ENCODE data around the gene ZEB2.

The ZEB2 gene

DNA sequence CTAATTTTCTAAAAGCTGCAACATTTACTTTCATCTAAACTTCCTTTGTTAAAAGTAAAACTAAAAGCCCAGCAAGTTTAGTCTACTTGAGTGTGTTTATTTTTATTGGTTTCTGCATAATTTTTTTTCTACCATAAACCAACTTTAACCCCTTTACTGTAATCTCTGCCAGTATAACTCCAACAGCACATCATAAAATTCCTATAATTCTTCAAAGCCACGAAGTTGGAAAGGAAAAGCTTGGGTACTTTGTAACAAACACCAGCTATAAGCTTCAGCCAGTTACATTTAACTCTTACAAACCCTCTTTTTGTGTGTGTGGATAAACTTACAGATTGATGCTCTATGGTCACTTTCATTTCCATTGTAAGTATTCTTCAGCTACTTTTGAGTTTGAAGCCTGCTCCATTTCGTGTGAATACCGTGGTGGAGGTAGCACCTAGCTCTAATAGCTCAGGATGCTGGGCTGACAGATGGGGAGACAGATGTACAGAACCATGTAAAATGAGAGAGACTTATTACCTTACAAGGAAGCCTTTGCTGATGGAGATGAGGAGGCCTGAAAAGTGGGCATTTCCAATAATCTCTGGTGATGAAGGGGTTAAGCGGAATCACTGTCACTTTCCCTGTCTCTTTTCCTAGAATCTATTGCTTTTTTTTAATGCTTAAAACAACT lies 42.5 kb downstream of the ZEB2 start:
- no peaks in the 10 kb centered on the region for H3K9me3 Mint-ChIP-seq
- no peak overlapping the region for H3K27ac Mint-ChIP-seq
- H3K27me3 Mint-ChIP-seq, result no peaks in the 10 kb centered on the region
- H3K36me3 Mint-ChIP-seq, result peaks cover 13% of the 10 kb centered on the region
- no peak overlapping the region for H3K4me3 Mint-ChIP-seq
- peaks cover 50% of the 10 kb centered on the region for H3K4me1 Mint-ChIP-seq
- no peak for ATAC-seq

DNA sequence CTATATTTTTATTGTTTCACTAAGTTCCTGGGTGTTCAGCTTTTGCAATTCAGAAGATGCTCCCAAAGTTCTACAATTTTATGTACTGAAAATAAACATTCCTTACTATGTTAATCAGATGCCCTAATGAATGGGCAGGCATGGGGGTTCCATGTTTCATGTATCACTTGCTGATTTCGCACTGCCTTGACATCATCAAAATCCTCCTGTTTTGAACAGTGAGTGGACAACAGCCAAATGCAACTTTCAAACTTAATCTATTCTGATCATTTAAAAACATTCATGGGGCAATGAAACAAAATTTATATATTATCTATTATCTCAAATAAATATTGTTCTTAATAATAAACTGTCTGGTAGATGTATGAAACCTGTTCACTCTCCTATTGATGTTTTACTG lies 43.2 kb downstream of the ZEB2 start:
- no peak overlapping the region for H3K4me3 Mint-ChIP-seq
- no peaks in the 10 kb centered on the region for H3K27me3 Mint-ChIP-seq
- H3K27ac Mint-ChIP-seq, result no peak overlapping the region
- H3K36me3 Mint-ChIP-seq, result peaks cover 7% of the 10 kb centered on the region
- no peaks in the 10 kb centered on the region for H3K9me3 Mint-ChIP-seq
- ATAC-seq, result no peak
- H3K4me1 Mint-ChIP-seq, result peaks cover 44% of the 10 kb centered on the region

DNA sequence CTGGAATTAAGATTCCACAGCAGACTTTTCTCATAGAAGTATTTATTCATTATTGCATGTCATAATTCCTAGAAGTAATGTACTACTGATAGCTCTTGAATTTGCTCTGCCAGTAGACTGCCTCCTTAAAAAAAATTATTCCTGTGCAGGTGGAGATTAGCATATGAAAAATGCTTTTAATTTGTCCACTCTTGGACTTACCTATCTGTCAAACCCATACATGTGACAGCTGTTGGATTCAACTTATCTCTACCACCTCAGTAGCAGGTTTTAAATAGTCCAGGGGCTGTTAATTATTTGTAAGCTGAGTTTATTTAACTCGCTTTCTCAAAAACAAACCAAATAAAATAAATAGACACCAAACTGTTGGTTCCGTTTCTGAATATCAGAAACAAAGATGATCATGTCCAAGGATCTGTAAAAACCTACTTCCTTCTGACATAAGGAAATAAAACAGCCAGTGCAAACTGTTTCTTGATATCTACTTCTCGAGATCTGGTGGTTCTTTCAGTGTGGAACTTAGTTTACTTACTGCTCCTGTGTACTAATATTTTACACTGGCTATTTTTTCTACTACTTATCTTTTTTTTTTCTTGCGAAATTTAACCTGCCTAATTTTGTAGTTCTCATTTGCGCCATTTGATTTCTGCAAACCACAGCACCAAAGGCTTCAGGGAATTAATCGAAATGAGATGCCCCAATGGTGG lies 44.2 kb downstream of the ZEB2 start:
- H3K27me3 Mint-ChIP-seq, result no peaks in the 10 kb centered on the region
- no peak overlapping the region for H3K4me3 Mint-ChIP-seq
- H3K9me3 Mint-ChIP-seq, result no peaks in the 10 kb centered on the region
- H3K27ac Mint-ChIP-seq, result no peak overlapping the region
- peaks cover 35% of the 10 kb centered on the region for H3K4me1 Mint-ChIP-seq
- peaks cover 11% of the 10 kb centered on the region for H3K36me3 Mint-ChIP-seq
- ATAC-seq, result no peak

DNA sequence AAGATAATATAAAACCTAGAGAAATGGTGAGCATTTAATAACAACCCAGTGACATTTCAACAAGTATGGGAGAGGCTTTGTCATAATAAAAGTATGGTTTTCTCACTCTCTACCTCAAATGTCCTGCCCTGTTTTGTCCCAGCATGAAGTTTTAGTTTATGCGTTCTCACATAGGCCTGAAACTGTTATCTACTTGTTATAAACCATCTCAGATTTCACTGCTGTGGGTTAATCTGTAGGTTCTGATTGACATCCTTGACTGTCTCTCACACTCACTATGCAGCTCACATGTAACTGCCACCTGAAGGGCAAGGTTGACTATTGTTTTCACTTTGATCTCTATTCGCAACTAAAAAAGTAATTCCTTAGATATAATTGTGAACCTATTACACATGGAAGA lies 44.9 kb downstream of the ZEB2 start:
- Mint-ChIP-seq H3K4me3 (no peak overlapping the region), H3K36me3 (peaks cover 11% of the 10 kb centered on the region), H3K27me3 (no peaks in the 10 kb centered on the region), H3K9me3 (no peaks in the 10 kb centered on the region), H3K27ac (no peak overlapping the region), H3K4me1 (peaks cover 28% of the 10 kb centered on the region)
- no peak for ATAC-seq

DNA sequence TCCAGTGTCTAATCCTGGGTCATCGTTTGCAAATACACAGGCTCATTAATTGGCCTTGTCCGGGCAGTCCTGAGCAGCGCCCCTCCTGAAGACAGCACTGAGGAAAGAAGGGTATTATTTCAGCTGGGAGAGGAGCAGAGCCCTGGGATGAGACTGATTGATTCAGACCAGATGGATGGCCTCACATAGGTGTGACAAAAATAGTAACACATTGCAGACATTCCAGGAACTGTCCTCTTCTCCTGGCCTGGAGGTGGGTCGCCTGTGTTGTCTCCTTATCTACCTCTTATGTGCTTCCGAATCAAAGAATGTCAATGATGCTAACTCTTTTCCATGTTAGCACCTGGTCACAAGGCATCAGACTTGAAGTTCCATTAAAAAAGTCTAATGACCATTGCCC lies 45.9 kb downstream of the ZEB2 start:
- H3K4me1 Mint-ChIP-seq, result peaks cover 30% of the 10 kb centered on the region
- H3K36me3 Mint-ChIP-seq, result peaks cover 11% of the 10 kb centered on the region
- H3K27me3 Mint-ChIP-seq, result no peaks in the 10 kb centered on the region
- H3K27ac Mint-ChIP-seq, result no peak overlapping the region
- no peaks in the 10 kb centered on the region for H3K9me3 Mint-ChIP-seq
- no peak for ATAC-seq
- no peak overlapping the region for H3K4me3 Mint-ChIP-seq

DNA sequence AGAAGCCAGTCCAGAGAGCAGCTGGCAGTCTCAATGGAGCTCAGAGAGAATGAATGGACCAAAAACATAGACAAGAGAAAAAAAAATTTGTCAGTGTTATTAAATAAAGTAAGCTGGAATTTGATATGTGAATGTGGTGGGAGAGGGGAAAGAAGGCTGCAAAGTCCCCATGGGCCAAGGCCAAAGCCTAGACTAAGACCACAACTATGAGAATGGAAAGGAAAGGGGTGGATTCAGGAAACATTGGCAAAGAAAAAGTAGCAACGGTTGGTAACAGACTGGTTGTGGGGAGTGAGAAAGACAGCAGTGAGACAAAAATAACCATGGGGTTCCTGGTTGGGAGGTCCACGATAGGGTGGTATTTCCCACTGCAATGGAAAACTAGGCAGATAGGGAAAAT lies 47.0 kb downstream of the ZEB2 start:
- Mint-ChIP-seq H3K4me1 (peaks cover 32% of the 10 kb centered on the region), H3K4me3 (no peak overlapping the region), H3K36me3 (peaks cover 16% of the 10 kb centered on the region), H3K9me3 (no peaks in the 10 kb centered on the region), H3K27me3 (no peaks in the 10 kb centered on the region), H3K27ac (no peak overlapping the region)
- no peak for ATAC-seq

DNA sequence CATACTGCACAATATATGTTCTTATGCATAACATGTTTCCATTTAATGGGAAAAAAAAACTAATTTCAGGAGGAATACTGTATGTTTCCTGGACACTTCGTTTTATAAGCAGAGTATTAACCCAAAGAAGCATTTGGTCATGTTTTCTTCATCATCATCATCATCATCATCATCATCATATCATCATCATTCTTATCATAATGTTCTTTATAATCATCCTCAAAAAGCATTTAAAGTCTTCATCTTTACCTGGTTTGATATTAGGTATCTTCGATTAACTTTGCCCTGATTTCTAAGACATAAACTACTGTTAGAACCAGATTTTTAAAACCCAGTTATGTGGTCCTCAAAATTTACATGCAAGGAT lies 47.9 kb downstream of the ZEB2 start:
- H3K4me3 Mint-ChIP-seq, result no peak overlapping the region
- H3K27ac Mint-ChIP-seq, result no peak overlapping the region
- H3K36me3 Mint-ChIP-seq, result peaks cover 14% of the 10 kb centered on the region
- no peak for ATAC-seq
- no peaks in the 10 kb centered on the region for H3K27me3 Mint-ChIP-seq
- peaks cover 29% of the 10 kb centered on the region for H3K4me1 Mint-ChIP-seq
- no peaks in the 10 kb centered on the region for H3K9me3 Mint-ChIP-seq

DNA sequence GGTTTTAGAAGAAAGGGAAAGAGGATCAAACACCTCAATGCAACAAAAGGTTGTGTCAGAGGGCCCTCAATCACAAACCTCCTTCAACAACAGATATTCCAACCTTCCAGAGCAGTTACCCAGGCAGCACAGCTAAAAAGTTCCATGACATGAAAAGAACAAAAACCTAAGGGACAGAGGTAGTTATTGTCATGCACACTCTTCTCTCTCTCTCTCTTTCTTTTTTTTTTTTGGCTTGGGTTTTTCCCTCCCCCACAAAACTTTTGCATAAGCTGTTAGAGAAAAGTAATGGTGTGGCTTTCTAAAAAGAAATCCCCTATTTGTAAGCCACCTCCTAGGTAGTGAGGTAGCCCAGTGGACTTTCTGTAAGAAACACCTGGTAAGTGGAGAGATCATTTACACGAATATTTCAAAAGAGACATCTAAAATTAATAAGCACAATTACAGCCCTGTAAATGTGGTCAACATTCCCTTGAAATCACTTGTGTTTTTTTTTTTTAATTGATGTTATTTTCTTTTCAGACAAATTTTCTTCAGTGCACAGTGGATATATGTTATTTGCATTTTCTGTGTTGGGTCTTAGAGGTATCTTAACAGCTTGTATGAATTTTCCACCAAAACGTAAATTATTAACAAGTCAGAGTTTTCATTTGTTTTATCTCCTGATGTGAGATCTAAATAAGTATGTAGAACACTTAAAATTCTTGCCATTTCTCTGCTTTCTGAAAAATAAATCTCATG lies 48.4 kb downstream of the ZEB2 start:
- peak overlapping the region; percentile 57 for H3K4me3 Mint-ChIP-seq
- H3K36me3 Mint-ChIP-seq, result peaks cover 14% of the 10 kb centered on the region
- no peaks in the 10 kb centered on the region for H3K27me3 Mint-ChIP-seq
- ATAC-seq, result peak; percentile 88
- H3K4me1 Mint-ChIP-seq, result peaks cover 27% of the 10 kb centered on the region
- no peaks in the 10 kb centered on the region for H3K9me3 Mint-ChIP-seq
- peak overlapping the region; percentile 81 for H3K27ac Mint-ChIP-seq

DNA sequence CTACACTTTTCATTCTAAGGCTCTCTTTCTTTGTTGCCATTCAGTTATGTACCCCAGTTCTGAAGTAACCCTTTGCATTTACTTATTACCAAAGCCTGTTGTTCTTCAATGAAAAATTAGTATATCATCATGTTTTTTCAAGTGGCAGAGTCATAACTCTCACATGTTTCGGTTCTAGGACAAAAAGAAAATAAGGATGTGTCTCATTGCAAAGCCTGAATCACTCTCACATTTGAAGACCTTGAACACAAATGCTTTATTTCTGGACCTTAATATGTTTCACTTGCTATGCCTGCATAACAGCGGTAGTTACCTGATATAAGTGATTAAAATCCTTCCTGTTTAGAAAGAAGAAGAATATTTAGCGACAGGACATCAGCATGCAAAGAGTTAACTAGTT lies 49.1 kb downstream of the ZEB2 start:
- H3K4me3 Mint-ChIP-seq, result peak overlapping the region; percentile 57
- H3K27ac Mint-ChIP-seq, result peak overlapping the region; percentile 81
- H3K36me3 Mint-ChIP-seq, result peaks cover 14% of the 10 kb centered on the region
- H3K27me3 Mint-ChIP-seq, result no peaks in the 10 kb centered on the region
- H3K9me3 Mint-ChIP-seq, result no peaks in the 10 kb centered on the region
- no peak for ATAC-seq
- peaks cover 20% of the 10 kb centered on the region for H3K4me1 Mint-ChIP-seq

DNA sequence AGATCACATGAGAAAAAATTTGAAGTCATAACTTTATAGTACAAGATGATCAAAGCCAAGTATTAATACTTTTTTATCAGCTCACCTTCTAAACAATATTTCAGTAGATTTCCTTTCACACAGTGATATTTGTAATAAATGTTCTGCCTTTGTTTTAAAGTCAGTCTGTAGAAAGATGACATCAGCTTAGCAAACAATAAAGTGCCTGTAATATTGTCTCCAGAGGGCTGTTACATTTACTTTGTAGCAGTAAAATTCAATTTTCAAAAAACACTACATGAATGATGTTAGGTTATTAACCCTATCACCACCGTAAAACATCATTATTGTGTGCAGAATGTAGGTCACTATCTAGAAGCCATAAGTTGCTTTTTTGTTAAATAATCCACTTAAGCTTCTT lies 49.6 kb downstream of the ZEB2 start:
- Mint-ChIP-seq H3K4me3 (no peak overlapping the region), H3K4me1 (peaks cover 18% of the 10 kb centered on the region), H3K27ac (no peak overlapping the region), H3K9me3 (no peaks in the 10 kb centered on the region), H3K36me3 (peaks cover 14% of the 10 kb centered on the region), H3K27me3 (no peaks in the 10 kb centered on the region)
- ATAC-seq, result no peak

DNA sequence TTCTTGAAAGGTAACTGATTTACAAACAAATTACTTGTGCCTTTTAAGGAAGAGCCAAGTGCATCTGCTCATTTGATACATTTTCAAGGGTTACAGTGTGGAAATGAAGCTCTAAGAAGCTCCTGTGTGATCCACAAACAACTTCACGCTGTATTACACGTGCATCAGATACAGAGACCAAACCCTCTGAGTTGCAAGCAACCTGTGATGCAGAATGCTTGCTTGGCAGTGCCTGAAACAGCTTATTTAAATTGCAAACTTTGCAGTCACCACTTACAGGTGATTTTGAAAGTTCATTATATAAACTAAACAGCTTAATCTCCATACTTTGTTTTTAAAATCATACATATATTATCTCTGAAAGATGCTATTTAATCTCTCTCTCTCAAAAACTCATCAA lies 50.1 kb downstream of the ZEB2 start:
- Mint-ChIP-seq H3K9me3 (no peaks in the 10 kb centered on the region), H3K27ac (no peak overlapping the region), H3K4me3 (no peak overlapping the region), H3K27me3 (no peaks in the 10 kb centered on the region), H3K4me1 (peaks cover 18% of the 10 kb centered on the region), H3K36me3 (peaks cover 14% of the 10 kb centered on the region)
- no peak for ATAC-seq

DNA sequence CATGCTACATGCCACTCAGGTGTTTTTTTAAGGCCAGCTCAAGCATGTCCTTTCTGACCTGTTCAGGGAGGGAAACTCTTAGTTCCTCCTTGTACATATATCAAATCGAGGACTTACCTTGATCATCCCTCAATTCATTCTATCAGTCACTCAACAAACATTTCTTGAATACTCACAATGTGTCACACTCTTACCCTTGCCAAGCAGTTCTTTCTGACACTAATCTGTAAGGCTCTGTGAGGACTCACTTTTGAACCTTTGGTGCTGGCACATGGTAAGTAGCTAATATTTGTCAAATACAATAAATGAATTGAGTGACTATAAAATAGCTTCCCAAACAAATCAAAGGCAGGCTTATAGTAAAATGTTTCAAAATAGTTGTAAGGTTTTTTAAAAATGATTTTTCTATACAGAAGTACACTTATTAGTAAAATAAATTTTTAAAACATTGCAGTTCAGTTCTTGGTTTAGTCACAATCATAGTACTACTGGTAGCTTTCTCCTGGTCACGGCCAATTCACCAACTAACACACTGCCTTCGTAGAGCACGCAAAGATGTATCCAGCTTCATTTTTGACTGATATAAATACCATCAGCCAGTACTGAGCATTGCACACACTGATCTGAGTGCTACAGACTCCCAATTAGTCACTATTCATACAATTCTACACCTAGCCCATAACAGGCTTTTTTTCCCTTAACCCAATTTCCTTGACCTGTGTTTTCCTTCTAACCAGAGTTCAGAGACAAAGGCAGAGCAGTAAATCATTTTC lies 50.9 kb downstream of the ZEB2 start:
- Mint-ChIP-seq H3K4me3 (no peak overlapping the region), H3K27ac (no peak overlapping the region), H3K36me3 (peaks cover 14% of the 10 kb centered on the region), H3K4me1 (peaks cover 18% of the 10 kb centered on the region), H3K27me3 (no peaks in the 10 kb centered on the region), H3K9me3 (no peaks in the 10 kb centered on the region)
- ATAC-seq, result no peak

DNA sequence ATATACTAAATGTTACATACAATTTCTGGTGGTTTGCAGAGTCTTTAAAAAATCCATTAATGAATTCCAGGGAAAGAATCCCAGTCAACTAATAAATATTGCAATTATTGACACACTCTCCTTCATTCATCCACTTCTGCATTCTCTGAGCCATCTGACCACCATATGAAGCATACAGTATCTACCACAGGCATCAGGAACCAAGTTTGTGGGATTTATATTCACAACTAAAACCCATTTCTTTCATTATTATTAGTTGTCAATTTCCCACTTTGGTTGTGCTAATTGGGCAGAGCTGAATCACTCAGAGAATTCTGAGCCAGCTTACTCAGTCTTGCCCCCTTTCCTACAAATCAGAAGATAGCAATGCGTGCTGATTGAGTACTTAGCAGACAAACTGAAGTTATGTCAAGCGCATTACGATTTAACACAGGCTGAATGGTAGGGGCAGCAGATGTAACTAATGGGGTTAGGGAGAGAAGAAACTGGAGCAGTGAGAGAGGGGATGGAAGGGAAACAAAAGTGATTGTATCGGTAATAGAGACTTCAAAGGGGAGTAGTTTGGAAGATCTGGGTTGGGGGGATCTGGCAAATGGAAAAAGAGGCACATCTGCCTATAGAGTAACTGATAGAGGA lies 52.3 kb downstream of the ZEB2 start:
- peaks cover 21% of the 10 kb centered on the region for H3K36me3 Mint-ChIP-seq
- no peaks in the 10 kb centered on the region for H3K27me3 Mint-ChIP-seq
- H3K4me1 Mint-ChIP-seq, result peaks cover 24% of the 10 kb centered on the region
- H3K9me3 Mint-ChIP-seq, result no peaks in the 10 kb centered on the region
- peak overlapping the region; percentile 3 for H3K27ac Mint-ChIP-seq
- H3K4me3 Mint-ChIP-seq, result no peak overlapping the region
- ATAC-seq, result no peak

DNA sequence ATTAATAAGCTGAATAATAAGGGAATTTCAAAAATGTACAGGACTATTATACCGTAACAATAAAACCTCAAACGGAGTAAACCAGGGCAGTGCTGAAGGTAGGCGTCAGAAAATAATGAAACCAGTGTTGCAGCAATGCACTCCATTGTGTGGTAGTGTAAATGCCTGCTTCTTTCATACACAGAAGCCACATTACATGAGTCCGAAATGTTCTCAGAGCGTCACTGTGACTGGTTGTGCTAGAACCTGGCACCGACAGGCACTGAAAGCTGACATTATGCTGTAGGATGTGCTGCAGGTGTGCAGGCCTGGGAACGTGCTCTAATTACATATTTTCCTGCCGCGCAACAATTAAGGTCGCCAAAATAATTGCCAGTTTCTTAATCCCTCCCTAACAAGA lies 53.3 kb downstream of the ZEB2 start:
- ATAC-seq, result no peak
- H3K4me3 Mint-ChIP-seq, result no peak overlapping the region
- H3K9me3 Mint-ChIP-seq, result no peaks in the 10 kb centered on the region
- peaks cover 34% of the 10 kb centered on the region for H3K4me1 Mint-ChIP-seq
- no peak overlapping the region for H3K27ac Mint-ChIP-seq
- peaks cover 29% of the 10 kb centered on the region for H3K36me3 Mint-ChIP-seq
- no peaks in the 10 kb centered on the region for H3K27me3 Mint-ChIP-seq

DNA sequence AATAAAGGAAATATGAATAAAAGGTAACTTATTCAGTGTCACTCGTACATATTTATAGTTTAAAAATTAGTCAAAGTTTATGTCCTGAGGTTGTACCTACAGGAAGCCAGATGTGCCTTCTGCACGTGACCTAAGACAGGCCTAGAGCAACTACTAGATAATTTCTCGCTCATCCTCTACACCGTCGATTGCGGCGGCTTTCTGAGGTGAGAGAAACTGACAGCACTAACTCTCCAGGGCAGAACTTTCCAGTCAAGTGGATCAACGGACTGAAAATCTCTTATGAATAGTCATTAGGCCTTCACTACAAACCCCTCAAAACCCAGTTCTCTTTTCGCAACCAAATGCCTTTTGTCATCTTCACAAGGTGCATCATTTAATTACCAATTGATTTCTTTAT lies 54.2 kb downstream of the ZEB2 start:
- Mint-ChIP-seq H3K4me1 (peaks cover 41% of the 10 kb centered on the region), H3K9me3 (no peaks in the 10 kb centered on the region), H3K27me3 (no peaks in the 10 kb centered on the region), H3K36me3 (peaks cover 24% of the 10 kb centered on the region), H3K27ac (no peak overlapping the region), H3K4me3 (no peak overlapping the region)
- ATAC-seq, result no peak

Data from stimulated activated memory B cell treated with anti-CD40 and anti-IgM and Interleukin-4, amounts not matched to agents 10 μg/mL and 1 μg/mL and 100 μg/mL, for 72 hours (primary cell).